ENCODE results near the gene MYT1.

Gene MYT1

DNA sequence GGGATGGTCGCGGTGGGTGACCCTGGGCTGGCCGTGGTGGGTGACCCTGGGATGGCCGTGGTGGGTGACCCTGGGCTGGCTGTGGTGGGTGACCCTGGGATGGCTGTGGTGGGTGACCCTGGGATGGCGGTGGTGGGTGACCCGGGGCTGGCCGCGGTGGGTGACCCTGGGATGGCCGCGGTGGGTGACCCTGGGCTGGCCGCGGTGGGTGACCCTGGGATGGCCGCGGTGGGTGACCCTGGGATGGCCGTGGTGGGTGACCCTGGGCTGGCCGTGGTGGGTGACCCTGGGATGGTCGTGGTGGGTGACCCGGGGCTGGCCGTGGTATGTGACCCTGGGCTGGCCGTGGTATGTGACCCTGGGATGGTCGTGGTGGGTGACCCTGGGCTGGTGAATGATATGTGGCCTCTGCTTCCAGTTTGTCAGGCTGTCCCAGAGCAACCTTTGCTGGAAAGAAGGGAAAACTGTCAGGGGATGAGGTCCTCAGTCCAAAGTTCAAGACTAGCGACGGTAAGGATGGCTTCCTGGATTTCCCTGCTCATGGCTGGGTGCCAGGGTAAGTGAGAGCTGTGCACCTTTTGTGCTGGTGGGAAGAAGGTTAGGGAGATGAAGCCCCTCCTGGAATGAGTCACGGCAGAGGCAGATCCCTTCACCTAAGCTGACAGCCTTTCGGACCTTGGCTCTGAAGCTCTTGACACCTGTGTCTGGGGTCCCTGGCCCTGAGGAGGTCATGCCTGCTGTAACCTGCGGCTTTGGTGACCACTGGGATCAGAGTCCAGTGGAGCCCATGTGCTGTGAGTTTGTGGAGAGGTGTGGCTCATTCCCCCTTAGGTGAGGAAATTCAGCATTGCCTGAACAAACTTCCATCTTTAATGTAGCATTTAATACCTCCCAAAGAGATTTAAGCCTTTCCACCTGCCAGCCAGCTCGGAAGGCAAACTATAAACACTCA is 72.2 kb downstream of the MYT1 start:
- no peak for ATAC-seq

DNA sequence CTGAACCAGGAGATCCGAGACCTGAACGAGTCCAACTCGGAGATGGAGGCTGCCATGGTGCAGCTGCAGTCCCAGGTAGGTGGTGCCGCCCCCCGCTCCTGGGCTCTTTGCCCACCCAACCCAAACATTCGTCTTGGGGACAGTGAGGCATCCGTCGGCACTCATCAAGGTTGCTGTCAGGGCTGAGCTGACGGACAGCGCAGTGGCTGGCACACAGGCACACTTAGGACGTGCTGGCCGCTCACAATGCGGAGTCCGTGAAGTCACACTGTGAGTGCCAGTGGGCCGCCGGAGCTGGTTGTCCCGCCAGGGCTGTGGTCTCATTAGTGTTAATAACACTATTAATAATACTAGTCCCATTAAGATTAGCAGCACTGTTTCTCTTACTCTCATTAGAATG is 73.1 kb downstream of the MYT1 start:
- no peak for ATAC-seq

DNA sequence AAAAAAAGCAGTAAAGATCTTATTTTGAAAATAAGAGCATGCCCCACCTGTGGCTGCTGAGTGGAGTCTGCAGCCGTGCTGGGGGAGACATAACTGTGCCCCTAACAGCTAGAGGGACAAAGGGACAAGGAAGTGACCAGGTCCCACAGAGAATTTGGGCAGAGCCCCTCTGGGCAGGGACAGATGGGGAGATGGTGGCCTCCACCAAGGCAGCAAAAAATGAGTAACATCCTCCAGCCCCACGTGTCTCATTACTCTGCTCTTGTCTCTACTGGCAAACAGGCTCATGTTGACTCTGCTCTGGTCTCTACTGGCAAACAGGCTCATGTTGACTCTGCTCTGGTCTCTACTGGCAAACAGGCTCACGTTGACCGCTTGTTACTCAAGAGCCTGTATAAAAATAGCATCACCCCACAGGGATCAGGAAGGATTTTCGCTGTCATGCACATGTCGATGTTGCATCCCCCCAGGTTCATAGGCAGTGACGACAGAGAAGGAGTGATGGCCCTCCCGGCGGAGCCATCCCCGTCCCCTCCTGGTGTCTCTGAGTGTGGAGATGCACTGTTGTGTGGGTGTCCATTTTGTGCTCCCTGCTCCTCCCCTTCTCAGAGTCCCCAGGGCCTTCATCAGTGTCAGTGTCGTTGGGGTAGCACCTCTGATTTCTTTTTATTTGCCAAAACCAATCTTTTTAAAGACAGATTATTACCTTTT is 74.0 kb downstream of the MYT1 start:
- no peak for ATAC-seq

DNA sequence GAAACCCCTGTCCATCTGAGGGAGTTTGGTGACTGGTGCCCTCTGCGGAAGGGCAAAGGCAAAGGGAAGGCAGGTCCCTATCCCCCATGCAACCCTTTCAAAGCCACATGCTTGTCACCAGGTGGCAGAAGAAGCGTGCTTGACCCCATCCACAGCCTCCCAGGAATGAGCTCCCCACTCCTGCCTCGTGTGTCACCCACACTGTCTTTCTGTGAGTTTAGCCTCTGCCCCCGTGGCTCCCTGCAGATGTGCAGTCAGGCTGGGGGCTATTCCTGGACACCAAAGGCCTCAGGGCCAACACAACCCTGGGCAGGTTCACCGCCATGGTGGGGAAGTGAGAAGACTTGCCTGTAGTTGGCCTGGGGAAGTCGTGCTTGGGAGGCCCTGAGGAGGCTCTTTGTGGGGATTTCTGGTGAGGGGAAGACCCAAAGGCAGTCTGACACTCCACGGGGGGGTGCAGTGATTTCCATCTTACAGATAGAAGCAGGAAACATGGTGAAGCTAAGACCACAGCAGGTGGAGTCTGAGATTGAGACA is 74.7 kb downstream of the MYT1 start:
- peak in 1 of 2 donors; percentile 35 for ATAC-seq

DNA sequence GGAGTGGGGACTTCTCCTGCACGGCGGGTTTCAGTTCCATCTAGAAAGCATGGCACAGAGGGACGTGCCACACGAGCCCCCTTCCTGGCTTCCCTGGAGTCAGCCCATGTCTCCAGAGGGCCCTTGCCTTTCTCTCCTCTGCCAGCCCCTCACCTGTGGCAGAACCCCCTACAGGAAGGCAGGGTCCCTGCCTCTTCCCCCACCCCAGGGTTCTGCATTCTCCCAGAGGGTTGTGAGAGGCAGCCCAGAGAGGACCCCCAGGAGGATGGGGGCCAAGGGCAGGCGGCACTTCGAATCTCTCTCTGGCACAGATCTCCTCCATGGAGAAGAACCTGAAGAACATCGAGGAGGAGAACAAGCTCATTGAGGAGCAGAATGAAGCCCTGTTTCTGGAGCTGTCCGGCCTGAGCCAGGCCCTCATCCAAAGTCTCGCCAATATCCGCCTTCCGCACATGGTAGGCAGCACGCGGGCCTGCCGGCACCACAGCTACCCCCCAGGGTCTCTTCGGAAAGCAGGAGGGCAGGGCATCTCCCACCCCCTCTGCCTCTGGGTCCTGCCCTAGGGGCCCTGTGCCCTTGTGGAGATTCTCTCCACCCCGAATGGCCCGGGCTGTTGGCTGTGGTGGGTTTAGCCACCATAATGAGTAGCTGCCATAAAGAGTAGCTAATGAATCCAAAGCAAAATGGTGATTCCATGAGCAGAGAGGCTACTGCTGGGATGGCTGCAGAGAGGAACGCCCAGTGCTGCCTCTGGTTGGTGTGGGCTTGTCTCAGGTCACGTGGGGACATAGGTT is 75.4 kb downstream of the MYT1 start:
- ATAC-seq, result no peak

DNA sequence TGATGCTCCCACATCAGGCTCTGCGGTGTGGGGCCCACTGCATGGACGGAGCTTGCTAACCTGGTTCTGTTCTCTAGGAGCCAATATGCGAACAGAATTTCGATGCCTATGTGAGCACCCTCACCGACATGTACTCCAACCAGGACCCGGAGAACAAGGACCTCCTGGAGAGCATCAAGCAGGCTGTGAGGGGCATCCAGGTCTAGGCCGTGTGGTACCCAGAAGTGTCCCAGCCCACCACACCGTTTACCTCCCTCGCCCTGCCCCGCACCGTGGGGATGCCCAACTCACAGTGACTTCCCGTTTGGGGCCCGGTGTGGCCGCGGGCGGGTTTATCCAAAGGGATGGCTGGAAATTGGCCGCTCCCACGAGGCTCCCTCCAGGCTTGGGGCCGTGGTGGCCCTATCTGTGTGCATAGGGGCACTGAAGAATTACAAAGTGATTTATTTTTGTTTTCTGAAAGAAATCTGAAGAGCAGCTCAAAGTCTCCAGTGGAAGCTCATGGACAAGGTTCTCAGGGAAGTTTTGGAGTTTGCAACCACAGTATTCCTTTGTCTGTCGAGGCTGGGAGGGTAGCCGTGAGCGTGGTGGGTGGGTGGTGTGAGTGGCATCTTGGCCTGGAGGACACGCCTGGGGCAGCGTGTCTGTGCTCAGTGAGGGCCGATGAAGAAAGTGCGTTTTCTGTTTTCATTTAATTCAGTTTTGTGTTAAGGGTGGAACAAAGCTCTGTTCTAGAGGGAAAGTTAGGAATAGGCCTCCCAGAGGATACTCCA is 76.2 kb downstream of the MYT1 start:
- ATAC-seq, result no peak

DNA sequence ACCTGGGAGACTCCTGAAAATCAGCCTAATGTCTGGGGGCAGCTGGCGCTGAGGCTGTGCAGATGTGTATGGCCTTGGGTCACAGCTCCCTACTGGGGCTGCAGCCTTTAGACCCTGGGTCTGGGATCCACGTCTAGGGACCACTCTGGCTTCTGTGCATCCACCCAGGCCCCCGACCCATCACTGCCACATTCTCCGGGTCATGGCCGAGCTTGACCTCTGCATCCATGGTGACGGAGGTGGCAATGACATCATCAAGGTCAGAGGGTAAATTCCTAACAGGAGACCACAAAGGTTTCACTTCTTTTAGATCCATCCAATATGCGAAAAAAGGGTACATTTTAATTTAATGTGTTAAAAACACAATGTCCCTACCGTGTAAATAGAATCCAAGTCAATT is 76.8 kb downstream of the MYT1 start:
- ATAC-seq, result no peak

DNA sequence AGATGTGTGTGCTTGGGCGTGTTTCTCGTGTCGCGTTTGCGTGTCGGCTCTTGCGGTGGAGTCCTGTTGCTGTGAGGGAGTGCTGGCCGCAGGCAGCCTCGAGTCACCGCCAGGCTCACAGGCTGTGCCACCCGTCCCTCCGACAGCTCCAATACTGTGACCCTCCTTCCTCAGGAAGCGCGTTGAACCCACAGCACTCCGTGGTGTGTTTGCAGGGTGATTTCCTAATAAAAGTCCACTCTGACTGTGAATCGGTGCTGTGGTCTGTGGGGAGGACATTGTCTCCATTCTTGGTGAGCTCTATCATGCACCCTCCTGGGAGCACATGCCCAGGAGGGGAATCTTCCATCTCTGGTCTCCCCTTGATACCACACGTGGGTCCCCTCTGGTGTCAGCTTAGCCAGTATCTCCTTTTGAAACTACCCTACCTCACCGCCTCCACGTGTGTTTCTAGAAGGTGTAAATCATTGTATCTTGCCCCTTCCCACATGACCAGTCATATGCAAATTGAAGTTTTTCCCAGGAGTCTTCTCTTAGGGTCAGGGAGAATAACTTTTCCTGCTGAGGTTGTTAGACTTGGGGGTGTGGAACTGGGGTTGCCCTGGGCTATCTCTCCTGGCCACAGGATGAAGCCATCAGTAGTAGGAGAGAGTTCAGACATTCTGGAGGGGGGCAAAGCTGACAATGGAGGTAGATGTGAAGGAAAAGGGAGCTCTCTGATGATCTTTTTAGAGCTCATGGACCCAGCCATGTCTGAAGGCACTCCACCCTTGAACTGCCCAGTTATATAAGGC is 77.9 kb downstream of the MYT1 start:
- ATAC-seq, result no peak

DNA sequence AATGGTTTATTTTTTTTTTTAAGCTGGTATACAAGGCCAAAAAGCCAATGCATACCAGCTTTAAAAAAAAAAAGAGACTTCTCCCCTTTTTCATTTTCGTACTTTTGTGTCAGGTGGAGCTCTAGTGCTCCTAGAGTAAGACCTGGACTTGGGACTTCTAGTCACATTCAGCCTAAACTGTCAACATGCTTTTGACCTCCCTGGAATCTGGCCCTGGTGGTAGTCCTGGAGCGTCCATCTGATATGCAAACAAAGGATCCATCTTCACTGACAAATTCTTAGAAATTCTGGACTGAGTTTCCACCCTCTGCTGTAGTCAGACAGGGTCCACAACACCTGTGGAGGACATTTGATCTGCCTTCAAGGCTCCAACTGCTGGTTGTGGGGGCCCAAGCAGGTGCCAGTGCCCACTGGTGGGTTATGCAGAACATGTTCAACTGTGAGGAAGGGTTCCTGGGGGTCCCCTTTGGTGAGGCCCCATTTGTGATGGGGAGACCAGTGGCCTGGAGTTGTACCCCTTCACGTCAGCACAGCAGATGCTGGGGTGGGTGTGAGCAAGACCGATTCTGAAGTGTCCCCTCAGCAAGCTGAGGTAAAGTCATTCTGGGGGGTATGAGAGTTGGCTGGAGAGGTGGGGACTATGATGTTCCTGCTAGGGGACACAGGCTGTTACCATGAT is 78.7 kb downstream of the MYT1 start:
- ATAC-seq, result no peak

DNA sequence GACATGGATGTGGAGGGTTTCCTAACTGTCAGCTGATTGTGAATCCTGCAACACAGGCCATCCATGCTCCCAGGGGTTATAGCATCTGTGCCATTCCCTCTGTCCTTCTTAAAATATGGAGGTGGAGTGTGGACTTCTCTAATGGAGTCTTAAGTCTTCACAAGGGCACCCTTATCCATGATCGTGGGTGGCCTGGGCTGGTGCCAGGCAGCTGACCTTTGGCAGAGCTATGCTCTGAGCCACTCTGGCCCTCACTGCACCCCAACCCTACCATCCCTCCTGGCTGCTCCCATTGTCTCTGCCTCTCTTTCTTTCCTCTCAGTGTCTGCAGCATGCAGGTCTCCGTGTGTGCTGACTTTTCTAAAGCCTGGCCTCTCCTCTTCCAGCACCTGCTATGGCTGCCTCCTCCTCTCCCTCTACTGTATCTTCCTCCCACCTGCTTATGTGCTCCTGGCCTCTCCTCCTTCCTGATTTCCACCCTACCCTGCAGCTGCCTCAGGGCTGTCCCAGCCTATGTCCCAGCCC is 80.1 kb downstream of the MYT1 start:
- no peak for ATAC-seq

DNA sequence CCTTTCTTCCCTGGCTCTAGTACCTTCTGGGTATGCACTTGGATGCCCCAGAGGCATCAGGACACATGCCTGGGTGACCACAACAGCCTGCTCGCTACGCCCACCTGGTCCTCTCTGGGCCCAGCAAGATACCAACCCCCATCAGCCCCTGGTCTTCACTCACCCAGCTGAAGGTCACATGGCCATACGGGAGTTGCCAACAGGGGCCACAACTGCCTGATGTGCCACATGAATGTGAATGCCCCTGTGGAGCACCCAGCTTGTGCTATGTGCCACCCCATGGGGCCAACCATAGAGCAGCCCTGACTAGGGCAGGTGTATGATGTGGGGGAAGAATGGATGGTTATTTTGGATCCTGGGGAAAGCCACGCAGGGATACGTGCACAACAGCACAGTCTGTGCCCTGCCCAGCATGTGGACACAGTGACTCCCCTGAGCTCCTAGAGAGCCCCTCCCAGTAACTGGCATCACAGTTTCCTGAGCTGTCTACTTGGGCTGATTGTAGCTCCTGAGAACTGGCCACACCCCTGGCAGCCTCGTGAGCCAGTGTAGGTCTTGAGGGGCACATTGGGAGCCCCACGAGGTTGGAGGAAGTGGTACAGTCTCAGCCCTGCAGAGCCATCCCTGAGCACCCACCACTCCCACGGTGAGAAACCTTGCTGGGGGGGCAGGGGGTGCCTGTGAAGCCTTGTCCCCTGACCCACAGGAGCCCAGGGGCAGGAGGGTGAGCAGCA is 80.8 kb downstream of the MYT1 start:
- no peak for ATAC-seq

DNA sequence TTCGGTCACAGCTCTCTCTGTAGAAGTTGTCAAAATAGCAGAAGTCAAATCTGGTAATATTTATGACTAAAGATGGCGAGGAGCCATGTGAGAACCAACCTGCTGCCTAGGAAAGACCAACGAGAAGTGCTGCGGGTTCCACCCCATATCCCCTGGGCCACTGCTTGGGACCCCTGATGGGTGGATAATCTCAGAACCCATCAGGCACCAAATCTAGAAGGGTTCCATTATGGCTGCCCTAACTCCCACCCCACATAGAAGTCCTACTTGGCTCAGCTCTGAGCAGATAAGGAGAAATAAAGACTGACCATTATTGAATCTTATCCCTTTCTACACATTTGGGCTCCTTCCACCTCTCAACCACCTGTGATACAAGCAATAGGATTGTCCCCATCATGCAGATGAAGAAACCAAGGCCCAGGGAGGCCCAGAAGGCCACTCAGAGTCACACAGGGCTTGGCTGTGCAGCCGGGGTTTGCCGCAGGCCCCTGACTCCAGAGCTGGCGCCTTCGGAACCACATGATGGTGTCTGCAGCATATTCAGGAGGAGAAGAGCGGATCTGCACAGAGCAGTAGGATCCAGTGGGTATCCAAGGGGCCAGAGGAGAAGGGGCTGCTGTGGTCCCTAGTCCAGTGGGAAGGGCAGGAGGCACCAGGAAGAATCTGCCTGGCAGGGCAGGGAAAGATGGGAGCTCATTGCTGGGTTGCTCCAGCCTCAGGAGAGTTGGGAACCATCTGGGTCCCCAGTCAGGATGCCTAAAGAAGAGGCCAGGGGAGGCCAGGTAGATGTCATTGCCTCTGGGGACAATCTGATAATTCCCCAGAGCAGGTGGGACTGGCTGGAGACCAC is 81.7 kb downstream of the MYT1 start:
- ATAC-seq, result no peak

DNA sequence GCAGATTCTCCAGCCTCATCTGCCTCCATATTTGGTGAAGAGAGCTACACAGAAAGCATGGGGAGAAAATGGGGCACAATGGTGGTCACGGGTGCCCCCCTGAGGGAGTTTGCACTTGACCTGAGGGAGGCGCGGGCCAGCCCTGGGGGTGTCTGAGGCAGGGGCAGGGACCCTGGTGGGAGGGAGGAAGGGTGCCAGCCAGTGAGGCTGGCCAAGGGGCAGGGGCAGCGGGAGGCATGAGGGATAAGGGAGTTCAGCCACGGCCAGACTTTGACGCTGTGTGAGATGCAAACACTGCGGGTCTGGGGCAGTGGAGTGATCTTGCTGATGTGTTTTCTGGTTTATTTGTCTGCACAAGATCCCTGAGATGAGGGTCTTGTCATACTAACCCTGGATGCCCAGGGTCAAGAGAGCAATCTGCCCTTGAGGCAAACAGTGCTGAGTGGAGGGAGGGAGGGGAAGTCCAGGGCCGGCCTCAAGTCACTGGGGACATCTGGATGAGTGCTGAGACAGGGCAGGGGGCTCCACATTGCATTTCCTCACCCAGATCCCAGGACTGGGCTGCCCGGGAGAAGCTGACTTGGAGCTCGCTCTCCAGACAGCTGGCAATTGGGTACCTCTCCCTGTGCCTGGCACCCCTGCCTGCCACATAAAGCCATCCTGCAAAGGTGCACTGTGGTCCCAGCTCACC is 82.5 kb downstream of the MYT1 start:
- ATAC-seq, result no peak

DNA sequence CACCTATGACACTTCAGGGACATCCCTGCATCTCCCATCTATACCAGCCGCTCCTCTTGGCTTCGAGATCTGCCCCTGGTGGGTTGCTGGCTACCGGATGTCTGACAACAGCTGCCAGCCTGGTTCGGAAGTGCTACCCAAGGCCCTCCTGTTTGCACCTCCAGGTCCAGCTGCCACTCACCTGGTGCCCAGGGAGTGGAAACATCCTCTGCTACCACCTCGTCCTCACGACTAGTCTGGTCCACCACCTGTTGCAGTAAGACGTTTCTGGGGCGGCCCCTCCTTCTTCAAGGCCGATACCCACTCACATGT is 83.0 kb downstream of the MYT1 start:
- ATAC-seq, result no peak

DNA sequence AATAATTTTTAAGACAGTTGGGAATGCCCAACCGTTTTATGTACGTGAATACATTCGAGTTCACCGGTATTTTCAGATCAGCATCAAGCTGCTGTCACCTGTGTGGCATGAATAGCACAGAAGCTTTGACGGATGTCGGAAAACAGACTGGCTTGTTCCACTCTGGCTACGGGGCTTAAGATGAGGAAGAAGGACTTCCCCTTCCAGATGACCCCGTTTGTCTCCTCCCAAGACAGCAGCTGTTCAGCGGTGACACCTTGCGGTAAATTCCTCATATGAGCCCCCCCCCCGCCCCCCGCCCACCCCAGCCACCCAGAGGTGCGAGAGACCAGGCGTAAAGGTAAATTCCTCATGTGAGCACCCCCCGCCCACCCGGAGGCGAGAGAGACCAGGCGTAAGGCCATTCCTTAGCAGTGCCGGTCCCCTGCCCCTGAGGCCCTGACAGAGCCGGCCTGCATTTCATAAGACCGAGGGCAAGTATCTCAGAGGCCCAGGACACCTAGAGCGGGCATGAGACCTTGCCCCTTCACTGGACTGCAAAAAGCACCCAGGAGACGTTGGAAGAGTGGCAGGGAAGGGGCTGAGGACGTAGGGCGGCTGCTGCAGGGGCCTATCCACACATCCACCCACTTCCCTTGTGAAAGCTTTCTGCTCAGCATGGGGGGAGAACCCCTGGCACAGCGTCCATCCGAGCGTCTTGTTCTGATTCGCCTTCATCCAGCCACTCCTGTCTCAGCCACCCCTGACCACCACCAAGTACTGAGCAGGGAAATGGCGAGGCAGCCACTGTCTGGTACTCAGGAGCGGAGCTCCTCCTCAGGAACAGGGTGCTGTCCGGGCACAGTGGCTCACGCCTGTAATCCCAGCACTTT is 84.0 kb downstream of the MYT1 start:
- ATAC-seq, result no peak

DNA sequence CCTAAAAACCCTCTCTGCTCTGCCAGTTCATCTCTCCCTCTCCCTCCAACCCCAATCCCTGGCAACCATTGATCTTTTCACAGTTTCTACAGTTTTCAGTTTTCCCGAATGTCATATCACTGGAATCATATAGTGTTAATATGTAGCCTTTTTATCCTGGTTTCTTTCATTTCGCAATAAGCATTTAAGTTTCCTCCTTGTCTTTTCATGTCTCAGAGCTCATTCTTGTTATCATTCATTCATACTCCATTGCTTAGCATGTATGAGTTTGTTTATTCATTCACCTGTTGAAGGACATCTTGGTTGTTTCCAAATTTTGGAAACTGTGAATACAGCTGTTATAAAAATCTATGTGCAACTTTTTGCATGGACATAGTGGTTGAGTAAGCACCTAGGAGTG is 85.8 kb downstream of the MYT1 start:
- no peak for ATAC-seq

DNA sequence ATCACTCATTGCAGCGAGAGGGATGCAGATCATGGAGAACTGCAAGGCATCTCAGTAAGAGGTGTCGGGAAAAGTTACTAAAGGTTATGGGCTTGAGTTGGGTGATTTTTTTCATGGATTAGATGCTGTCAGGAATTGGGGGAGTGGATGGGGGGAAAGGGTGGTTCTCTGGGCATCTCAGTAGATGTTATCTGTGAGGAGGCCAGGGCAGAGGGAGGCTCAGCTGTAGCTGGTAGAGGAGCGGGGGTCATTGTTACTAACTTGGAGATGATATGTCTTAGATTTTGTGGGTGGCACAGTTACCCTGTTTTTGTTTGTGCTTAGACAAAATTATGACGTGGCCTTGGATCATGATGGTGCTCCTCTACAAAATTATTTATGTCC is 88.7 kb downstream of the MYT1 start:
- no peak for ATAC-seq

Measured in activated CD4-positive, CD25-positive, alpha-beta regulatory T cell treated with anti-CD3 and anti-CD28 coated beads, Interleukin-2, amount 50 U/mL, for 24 hours (primary cell).